Ascending aorta (tissue), 2 donors: ENCODE measurements around the gene AGBL1. TPM values are rescaled to one million over a fixed set of nuclear protein-coding genes. Genes with fewer than 3 reads are reported as not detected.

Experiments
- DNase-seq, 2 donors: peaks; one replicate each; pipeline ENCODE4 v3.0.0-alpha.2; 2019; ENCODE audit warnings: low spot score in 2 of 2
- H3K27ac ChIP-seq, 2 donors: fragments of 200-600 bp; sonication (generic); one replicate each; pipeline ENCODE4 v1.5.1; 2016 to 2017; ENCODE audit warnings: mild to moderate bottlenecking in 1 of 2
- H3K27me3 ChIP-seq: fragments of 200-600 bp; sonication (generic); one replicate; pipeline ENCODE4 v1.5.1; 2017
- H3K36me3 ChIP-seq, 2 donors: fragments of 200-600 bp; sonication (generic); one replicate each; pipeline ENCODE4 v1.5.1; 2016
- H3K4me1 ChIP-seq, 2 donors: fragments of 200-600 bp; sonication (generic); one replicate each; pipeline ENCODE4 v1.5.1; 2016 to 2017; ENCODE audit warnings: mild to moderate bottlenecking in 1 of 2
- H3K4me3 ChIP-seq, 2 donors: fragments of 200-600 bp; sonication (generic); one replicate each; pipeline ENCODE4 v1.5.1; 2016 to 2017; ENCODE audit warnings: mild to moderate bottlenecking in 1 of 2
- H3K9me3 ChIP-seq, 2 donors: fragments of 200-600 bp; sonication (generic); one replicate each; pipeline ENCODE4 v1.5.1; 2016
- CTCF ChIP-seq, 3 experiments: fragments of 200-600 bp in 2 of 3; fragments of 450-650 bp in 1 of 3; sonication (generic) in 2 of 3; IDR thresholded peaks; one replicate each; pipeline ENCODE4 v1.5.1; 2016 to 2019; ENCODE audit warnings: antibody characterized with exemption in 3 of 3, mild to moderate bottlenecking in 1 of 3, moderate library complexity in 1 of 3
- intact Hi-C: fragments of 100-400 bp; cut with DNase I; formaldehyde crosslinking; loops from one replicate; pipeline ENCODE4 v1.15.1; 2023
- total RNA-seq: library from RNA; depleted of rRNA; stranded (reverse); fragments of >200 nt; gene quantifications from one replicate; pipeline ENCODE4 v1.1.0, GENCODE V29; 2016

AGBL1 gene
- total RNA-seq, 1 donor from 2014 or later = not detected

GRCh38 chr15:86653344-86654197, 573.9 kb downstream of the AGBL1 start:
- no peaks in the 10 kb centered on the region for H3K4me1 ChIP-seq
- H3K4me3 ChIP-seq = no peak overlapping the region
- H3K9me3 ChIP-seq = no peaks in the 10 kb centered on the region
- DNase-seq = no peak
- H3K27me3 ChIP-seq = no peaks in the 10 kb centered on the region
- intact Hi-C loops = loop anchor here (10.0 kb wide), 1 partner anchor 71 kb away; no protein-coding TSS in a partner anchor
- no peaks in the 10 kb centered on the region for H3K36me3 ChIP-seq
- no peak overlapping the region for H3K27ac ChIP-seq
- TF ChIP-seq CTCF (IDR thresholded peaks at IDR 0.05) = no peak

- Histone ChIP-seq H3K27ac (no peak overlapping the region), H3K27me3 (no peaks in the 10 kb centered on the region), H3K36me3 (no peaks in the 10 kb centered on the region), H3K4me3 (no peak overlapping the region), H3K9me3 (no peaks in the 10 kb centered on the region), H3K4me1 (no peaks in the 10 kb centered on the region)
- TF ChIP-seq CTCF (IDR thresholded peaks at IDR 0.05) = no peak
- intact Hi-C loops = loop anchor here (10.0 kb wide), 1 partner anchor 70 kb away; no protein-coding TSS in a partner anchor
- DNase-seq = no peak
Observed at GRCh38 chr15:86654501-86654900, 574.8 kb downstream of the AGBL1 start.

DNA sequence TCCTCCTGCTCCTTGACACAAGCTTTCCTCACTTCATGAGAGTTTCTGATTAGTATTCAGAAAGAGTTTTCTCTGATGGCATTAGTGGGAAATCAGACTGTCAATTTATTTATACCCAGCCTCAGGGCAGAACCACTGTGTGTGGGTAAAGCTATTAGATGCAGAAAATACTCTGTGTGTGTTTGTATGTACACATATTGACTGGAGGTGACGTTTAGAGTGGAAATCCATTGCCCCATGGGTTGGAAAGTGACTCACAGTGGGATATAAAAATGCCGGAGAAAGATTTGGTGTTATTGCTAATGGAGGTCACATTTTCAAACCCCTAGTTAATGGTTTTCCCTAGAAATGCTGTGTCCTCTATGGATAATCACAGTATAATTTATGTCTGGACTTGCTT, 577.6 kb downstream of the AGBL1 start:
- intact Hi-C loops = loop anchor here (10.0 kb wide), 1 partner anchor 67 kb away; no protein-coding TSS in a partner anchor
- Histone ChIP-seq H3K4me3 (no peak overlapping the region), H3K36me3 (no peaks in the 10 kb centered on the region), H3K4me1 (no peaks in the 10 kb centered on the region), H3K27ac (no peak overlapping the region), H3K9me3 (no peaks in the 10 kb centered on the region), H3K27me3 (no peaks in the 10 kb centered on the region)
- no peak for TF ChIP-seq CTCF (IDR thresholded peaks at IDR 0.05)
- DNase-seq = no peak

GRCh38 chr15:86659724-86660411, 580.2 kb downstream of the AGBL1 start:
- Histone ChIP-seq H3K36me3 (no peaks in the 10 kb centered on the region), H3K4me1 (no peaks in the 10 kb centered on the region), H3K9me3 (no peaks in the 10 kb centered on the region), H3K4me3 (no peak overlapping the region), H3K27ac (no peak overlapping the region), H3K27me3 (no peaks in the 10 kb centered on the region)
- intact Hi-C loops = loop anchor here (10.0 kb wide), 1 partner anchor 65 kb away; no protein-coding TSS in a partner anchor
- no peak for DNase-seq
- no peak for TF ChIP-seq CTCF (IDR thresholded peaks at IDR 0.05)

DNA sequence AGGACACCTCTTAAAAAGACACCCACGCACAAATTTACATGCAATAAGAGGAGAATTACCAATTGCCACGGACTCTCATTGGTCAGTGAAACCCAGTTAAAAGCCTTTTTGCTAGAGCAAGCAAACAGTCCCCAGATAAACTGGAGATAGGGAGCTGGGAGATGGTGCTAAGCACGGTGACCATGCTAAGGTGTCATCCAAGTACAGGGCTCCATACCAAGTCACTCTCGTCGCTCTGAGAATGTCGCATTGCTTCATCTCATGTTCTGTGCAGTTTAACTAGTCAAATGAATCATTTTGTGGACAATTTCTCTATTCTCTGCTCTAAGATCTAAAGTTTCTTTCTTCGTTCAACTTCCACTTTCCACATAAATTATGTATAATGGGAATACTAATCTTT, 581.9 kb downstream of the AGBL1 start:
- no peaks in the 10 kb centered on the region for H3K9me3 ChIP-seq
- no peak for DNase-seq

More for the DNA sequence above, 581.9 kb downstream of the AGBL1 start:
- no peak for TF ChIP-seq CTCF (IDR thresholded peaks at IDR 0.05)
- Histone ChIP-seq H3K4me1 (no peaks in the 10 kb centered on the region), H3K27ac (no peak overlapping the region), H3K27me3 (no peaks in the 10 kb centered on the region), H3K36me3 (no peaks in the 10 kb centered on the region), H3K4me3 (no peak overlapping the region)
- intact Hi-C loops = no loop called here
